ENCODE results near the gene ARAF.

DNA sequence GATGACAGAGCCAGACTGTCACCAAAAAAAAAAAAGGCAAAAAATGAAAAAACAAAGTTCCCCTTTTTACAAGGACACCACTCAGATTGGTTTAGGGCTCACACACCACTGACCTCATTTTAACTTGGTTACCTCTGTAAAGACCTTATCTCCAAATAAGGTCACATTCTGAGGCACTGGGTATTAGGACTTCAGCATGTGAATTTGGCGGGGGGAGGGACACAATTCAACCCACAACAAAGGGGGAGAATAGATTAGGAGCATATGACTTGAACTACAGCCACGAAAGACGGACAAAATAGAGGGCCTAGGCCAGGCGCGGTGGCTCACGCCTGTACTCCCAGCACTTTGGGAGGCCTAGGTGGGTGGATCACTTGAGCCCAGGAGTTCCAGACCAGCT lies 31.0 kb upstream of the ARAF start:
- TF ChIP-seq, protein P1, sequence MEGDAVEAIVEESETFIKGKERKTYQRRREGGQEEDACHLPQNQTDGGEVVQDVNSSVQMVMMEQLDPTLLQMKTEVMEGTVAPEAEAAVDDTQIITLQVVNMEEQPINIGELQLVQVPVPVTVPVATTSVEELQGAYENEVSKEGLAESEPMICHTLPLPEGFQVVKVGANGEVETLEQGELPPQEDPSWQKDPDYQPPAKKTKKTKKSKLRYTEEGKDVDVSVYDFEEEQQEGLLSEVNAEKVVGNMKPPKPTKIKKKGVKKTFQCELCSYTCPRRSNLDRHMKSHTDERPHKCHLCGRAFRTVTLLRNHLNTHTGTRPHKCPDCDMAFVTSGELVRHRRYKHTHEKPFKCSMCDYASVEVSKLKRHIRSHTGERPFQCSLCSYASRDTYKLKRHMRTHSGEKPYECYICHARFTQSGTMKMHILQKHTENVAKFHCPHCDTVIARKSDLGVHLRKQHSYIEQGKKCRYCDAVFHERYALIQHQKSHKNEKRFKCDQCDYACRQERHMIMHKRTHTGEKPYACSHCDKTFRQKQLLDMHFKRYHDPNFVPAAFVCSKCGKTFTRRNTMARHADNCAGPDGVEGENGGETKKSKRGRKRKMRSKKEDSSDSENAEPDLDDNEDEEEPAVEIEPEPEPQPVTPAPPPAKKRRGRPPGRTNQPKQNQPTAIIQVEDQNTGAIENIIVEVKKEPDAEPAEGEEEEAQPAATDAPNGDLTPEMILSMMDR (IDR thresholded peaks at IDR 0.05): no peak
- no peak for TF ChIP-seq POLR2A (IDR thresholded peaks at IDR 0.05)
